GM18498 (cell line): Measurements from ENCODE around the gene MYOC.
"Not testable (repeated sequence)": the region's sequence is repeated elsewhere in the genome, so short reads cannot be mapped to it uniquely, and the experiment has no call there.

Experiments
- ATAC-seq: cut with Tn5 transposase; IDR thresholded peaks from one replicate; pipeline ENCODE4 v1.9.1; 2021; ENCODE audit warnings: mild to moderate bottlenecking, moderate library complexity; ENCODE audit not compliant: unreplicated experiment

The MYOC gene

DNA sequence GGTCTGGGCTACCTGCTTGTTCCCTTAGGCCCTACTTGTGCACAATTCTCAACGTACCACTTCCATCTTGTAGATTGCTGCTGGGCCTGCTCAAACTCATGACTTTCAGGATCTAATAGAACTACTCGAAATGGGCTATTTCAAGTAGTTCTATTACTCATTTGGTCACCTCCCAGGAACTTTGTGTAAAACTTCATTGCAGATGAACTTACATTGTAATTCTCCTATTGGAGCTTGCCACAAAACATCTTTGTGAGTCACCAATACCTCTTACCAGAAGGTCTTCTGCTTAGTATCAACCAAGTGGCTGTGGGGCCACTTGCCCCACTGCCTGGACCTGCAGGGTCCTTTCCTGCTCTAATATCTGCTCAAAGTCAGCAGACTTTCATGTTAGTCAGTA is 41.2 kb downstream of the MYOC start:
- ATAC-seq, result no peak

GRCh38 chr1:171610385-171610784 is 42.1 kb downstream of the MYOC start:
- peak; percentile 46 for ATAC-seq

- ATAC-seq, result peak; percentile 50
Observed at GRCh38 chr1:171606402-171606941, 46.0 kb downstream of the MYOC start.

- not testable (repeated sequence) for ATAC-seq
Observed at GRCh38 chr1:171603042-171603441, 49.4 kb downstream of the MYOC start.

DNA sequence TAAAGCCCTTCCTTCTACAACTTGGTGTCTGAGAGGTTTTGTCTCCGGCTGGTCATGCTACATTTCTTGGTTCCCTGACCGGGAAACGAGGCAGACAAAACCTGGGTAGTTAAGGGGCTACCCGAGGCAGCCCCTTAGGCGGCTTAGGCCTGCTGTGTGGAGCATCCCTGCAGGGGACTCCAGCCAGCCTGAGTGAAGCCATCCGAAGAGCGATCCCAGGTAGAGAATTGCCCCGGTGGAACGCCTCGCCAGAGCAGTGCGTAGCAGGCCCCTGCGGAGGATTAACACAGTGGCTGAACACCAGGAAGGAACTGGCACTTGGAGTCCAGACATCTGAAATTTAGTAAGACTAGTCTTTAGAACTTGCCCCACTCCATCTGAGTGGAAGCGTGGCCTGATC is 51.6 kb downstream of the MYOC start:
- ATAC-seq, result no peak

DNA sequence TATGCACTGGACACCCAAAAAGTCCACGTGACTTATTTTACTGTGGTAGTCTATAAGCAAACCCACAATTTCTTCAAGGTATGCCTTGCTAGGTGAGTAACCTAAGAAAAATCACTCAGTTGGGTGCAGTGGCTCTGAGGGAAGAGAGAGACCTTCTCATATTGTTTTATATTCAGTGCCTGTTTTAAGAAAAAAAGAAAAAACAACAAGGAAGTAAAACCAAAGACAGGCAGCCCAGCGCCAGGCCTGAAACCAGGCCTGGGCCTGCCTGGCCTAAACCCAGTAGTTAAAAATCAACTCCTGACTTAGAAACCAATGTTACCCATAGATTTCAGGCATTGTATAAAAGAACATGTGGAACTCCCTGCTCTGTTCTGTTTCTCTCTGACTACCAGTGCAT is 52.2 kb downstream of the MYOC start:
- ATAC-seq, result not testable (repeated sequence)

DNA sequence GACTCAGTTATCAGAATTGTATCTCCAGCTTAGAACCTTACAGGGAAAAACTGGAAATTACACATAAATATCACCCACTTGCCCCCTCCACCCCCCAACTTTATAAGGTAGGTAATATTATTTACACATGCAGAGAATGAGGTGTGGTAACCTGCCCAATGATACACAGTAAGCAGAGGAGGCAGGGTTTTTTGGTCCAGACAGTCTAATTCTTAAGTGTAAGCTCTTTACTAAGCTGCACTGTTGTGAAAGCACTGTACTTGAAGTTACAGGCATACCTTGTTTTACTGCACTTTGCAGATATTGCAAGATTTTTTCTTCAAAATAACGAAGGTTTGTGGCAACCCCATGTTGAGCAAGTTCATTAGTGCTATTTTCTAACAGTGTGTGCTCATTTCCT is 55.3 kb downstream of the MYOC start:
- ATAC-seq, result no peak

DNA sequence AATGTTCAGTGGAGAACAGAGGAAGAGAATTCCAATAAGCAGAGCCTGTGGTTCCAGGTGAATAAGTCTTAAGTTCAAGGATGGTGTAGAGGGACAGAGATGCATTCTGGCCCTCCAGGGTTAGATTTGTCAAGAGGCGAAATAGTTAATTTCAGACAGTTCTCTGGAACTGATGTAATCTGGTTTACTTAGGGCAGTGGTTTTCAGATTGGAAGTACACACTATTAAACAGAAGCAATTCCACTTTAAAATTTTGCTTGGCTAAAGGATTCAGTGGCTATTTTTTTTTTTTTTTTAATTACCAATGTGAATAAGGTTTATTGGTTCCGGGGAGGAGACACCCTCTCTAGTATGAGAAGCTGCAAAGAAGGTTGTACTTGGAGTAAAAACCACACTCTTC is 55.8 kb downstream of the MYOC start:
- no peak for ATAC-seq

DNA sequence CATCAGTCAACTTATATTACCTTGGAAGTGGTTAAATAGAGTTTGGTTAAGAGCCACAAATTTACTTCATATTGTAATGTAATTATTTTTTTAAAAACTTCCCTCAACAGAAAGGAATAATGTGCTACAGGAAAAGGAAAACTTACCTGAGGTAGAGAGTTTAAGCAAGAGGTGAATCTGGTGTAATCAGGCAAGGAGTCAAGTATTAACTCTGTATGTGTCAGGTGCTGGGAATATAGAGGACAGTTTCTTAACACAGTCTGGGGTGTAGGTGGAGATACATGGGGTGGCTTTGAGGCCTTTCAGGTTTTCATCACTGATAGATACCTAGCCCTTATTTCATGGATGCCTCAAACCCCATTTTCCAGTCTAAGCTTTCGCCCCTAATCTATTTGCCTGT is 56.4 kb downstream of the MYOC start:
- no peak for ATAC-seq

- ATAC-seq, result no peak
Observed at GRCh38 chr1:171595324-171595723, 57.2 kb downstream of the MYOC start.

DNA sequence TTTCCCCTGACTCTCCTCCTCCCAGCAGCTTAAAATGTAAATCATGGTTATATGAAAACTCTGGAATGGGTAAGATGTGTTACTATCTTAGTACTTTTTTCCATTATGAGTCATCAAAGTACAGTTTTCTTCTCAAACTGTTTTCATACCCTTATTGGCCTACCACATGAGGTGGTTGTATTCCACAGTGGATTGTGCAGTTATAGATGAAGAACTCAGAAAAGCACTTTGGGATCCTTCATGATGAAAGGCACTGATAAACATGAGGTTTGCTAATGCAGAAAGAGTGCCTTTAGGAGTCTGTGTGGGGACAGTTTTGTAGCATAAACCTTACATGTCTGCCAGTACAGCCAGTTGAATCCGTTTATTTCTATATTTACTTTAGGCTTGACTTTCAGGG is 62.5 kb downstream of the MYOC start:
- no peak for ATAC-seq

DNA sequence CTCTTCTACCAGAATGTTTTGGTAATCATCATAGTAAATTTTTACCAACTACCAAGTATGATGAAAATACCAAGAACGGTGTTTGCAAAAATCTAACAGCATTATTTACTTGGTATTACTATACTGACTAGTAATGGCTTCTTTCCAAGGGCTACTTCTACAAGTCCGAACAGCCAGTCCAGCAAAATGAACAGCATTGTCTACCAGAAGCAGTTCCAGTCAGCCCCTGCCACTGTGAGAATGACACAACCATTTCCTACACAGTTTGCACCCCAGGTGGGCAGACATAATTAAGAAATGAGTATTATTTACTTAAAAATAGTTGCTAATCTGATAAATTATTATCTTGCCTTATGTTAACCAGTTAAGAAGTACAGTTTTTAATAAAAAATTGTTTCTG is 64.3 kb downstream of the MYOC start:
- ATAC-seq, result no peak

DNA sequence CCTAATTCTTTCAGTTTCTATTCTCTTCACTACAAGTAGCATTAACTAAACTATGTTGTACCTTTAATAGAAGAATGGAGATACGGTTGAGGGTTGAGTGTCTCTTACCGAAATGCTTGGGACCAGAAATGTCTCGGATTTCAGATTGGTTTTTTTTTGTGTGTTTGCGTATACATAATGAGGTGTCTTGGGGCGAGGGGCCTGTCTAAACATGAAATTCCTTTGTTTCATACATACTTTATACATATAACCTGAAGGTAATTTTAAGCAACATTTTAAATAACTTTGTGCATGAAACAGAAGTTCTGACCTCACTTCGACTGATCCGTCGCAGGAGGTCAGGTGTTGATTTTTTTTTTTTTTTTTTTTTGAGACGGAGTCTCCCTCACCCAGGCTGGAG is 66.8 kb downstream of the MYOC start:
- no peak for ATAC-seq
